IMR-90 (cell line): Measurements from ENCODE around the gene LAMB3. TPM values are rescaled to one million over a fixed set of nuclear protein-coding genes. Genes with fewer than 3 reads are reported as not detected.

Experiments
- ATAC-seq: fragments of 200-7000 bp; cut with Tn5 transposase; 2 replicates; pipeline ENCODE4 v1.9.1; 2020; ENCODE audit warnings: low read depth, mild to moderate bottlenecking, moderate library complexity
- BruUV-seq: library from RNA; stranded (reverse); fragments of 400-500 nt; replicated peaks from 2 replicates; lab custom pipeline; 2021; lab: Mats Ljungman, UMichigan
- CTCF ChIA-PET: fragments of 300-600 bp; formaldehyde crosslinking; extraction: SDS; loops from one replicate; lab custom pipeline; 2021; ENCODE audit warnings: antibody characterized with exemption; lab: Yijun Ruan, JAX
- POLR2A ChIA-PET: fragments of 300-600 bp; sonication (Branson Sonifier 250); formaldehyde crosslinking; loops from one replicate; lab custom pipeline; 2022; ENCODE audit warnings: antibody characterized with exemption; ENCODE audit not compliant: unreplicated experiment; lab: Charles Lee
- DNase-seq: peaks from one replicate; pipeline ENCODE4 v3.0.0; 2013
- H2AFZ ChIP-seq: replicated peaks from 2 replicates; pipeline ENCODE3; 2013; ENCODE audit warnings: low read length, mild to moderate bottlenecking; ENCODE audit not compliant: poor library complexity
- H2AK5ac ChIP-seq: 2 replicates; pipeline ENCODE4 v1.6.1; 2013; ENCODE audit warnings: low read depth, low read length, inconsistent platforms
- H2AK9ac ChIP-seq: replicated peaks from 2 replicates; pipeline ENCODE3; 2013; ENCODE audit warnings: mild to moderate bottlenecking, low read depth, low read length, moderate library complexity; ENCODE audit not compliant: poor library complexity
- H2BK120ac ChIP-seq: 2 replicates; pipeline ENCODE4 v1.6.1; 2013; ENCODE audit warnings: low read depth, low read length, inconsistent platforms
- H2BK15ac ChIP-seq: 3 replicates; pipeline ENCODE4 v1.6.1; 2013; ENCODE audit warnings: low read depth, low read length, inconsistent platforms
- H2BK20ac ChIP-seq: 2 replicates; pipeline ENCODE4 v1.6.1; 2013; ENCODE audit warnings: low read depth, mild to moderate bottlenecking, inconsistent platforms, low read length, moderate library complexity
- H2BK5ac ChIP-seq: 2 replicates; pipeline ENCODE4 v1.6.1; 2013; ENCODE audit warnings: mild to moderate bottlenecking, low read depth, low read length, inconsistent platforms; ENCODE audit not compliant: poor library complexity, severe bottlenecking
- H3K14ac ChIP-seq: replicated peaks from 2 replicates; pipeline ENCODE4 v1.6.1; 2013; ENCODE audit warnings: low read depth, low read length, inconsistent platforms
- H3K18ac ChIP-seq: 2 replicates; pipeline ENCODE4 v1.6.1; 2013; ENCODE audit warnings: low read depth, low read length, control low read depth
- H3K23ac ChIP-seq: 2 replicates; pipeline ENCODE4 v1.6.1; 2013; ENCODE audit warnings: low read depth, low read length, inconsistent platforms
- H3K27ac ChIP-seq: 2 replicates; pipeline ENCODE4 v1.5.1; 2013; ENCODE audit warnings: mild to moderate bottlenecking, control low read depth, low read length; ENCODE audit not compliant: insufficient read depth
- H3K27me3 ChIP-seq: 2 replicates; pipeline ENCODE4 v1.6.1; 2013; ENCODE audit warnings: low read length; ENCODE audit not compliant: control insufficient read depth, insufficient read depth
- H3K36me3 ChIP-seq: 2 replicates; pipeline ENCODE4 v1.6.1; 2013; ENCODE audit warnings: low read length, mixed read lengths; ENCODE audit not compliant: control insufficient read depth, insufficient read depth
- H3K4ac ChIP-seq: 2 replicates; pipeline ENCODE4 v1.6.1; 2013; ENCODE audit warnings: low read depth, low read length, inconsistent platforms
- H3K4me1 ChIP-seq: 2 replicates; pipeline ENCODE4 v1.6.1; 2013; ENCODE audit warnings: low read length, mixed read lengths; ENCODE audit not compliant: control insufficient read depth, insufficient read depth
- H3K4me2 ChIP-seq: 2 replicates; pipeline ENCODE4 v1.6.1; 2013; ENCODE audit warnings: low read depth, mild to moderate bottlenecking, control low read depth, low read length, moderate library complexity
- H3K4me3 ChIP-seq: 2 replicates; pipeline ENCODE4 v1.5.1; 2013; ENCODE audit warnings: low read depth, mild to moderate bottlenecking, control low read depth, low read length, moderate library complexity; ENCODE audit not compliant: insufficient read depth
- H3K56ac ChIP-seq: 2 replicates; pipeline ENCODE4 v1.6.1; 2013; ENCODE audit warnings: low read length, inconsistent platforms; ENCODE audit not compliant: insufficient read depth; ENCODE audit errors: extremely low read depth
- H3K79me1 ChIP-seq, 2 experiments: 2 replicates each; pipeline ENCODE4 v1.6.1; 2013; ENCODE audit warnings: low read length in 2 of 2, inconsistent platforms in 1 of 2, low read depth in 1 of 2
- H3K9ac ChIP-seq: 2 replicates; pipeline ENCODE4 v1.6.1; 2013; ENCODE audit warnings: low read depth, low read length, control low read depth
- H3K9me1 ChIP-seq: 2 replicates; pipeline ENCODE4 v1.6.1; 2013; ENCODE audit warnings: low read length, inconsistent platforms; ENCODE audit not compliant: insufficient read depth
- H3K9me3 ChIP-seq: 2 replicates; pipeline ENCODE4 v1.6.1; 2013; ENCODE audit warnings: low read length; ENCODE audit not compliant: control insufficient read depth, insufficient read depth
- H4K20me1 ChIP-seq: 2 replicates; pipeline ENCODE4 v1.6.1; 2013; ENCODE audit warnings: low read length, inconsistent platforms; ENCODE audit not compliant: insufficient read depth
- H4K5ac ChIP-seq: 2 replicates; pipeline ENCODE4 v1.6.1; 2013; ENCODE audit warnings: mild to moderate bottlenecking, low read depth, low read length, control low read depth
- H4K8ac ChIP-seq, 2 experiments: 2 replicates each; pipeline ENCODE4 v1.6.1; 2013; ENCODE audit warnings: low read depth in 2 of 2, low read length in 2 of 2, control low read depth in 1 of 2, inconsistent platforms in 1 of 2
- H4K91ac ChIP-seq: 2 replicates; pipeline ENCODE4 v1.6.1; 2013; ENCODE audit warnings: low read depth, low read length, inconsistent platforms; ENCODE audit not compliant: insufficient read depth
- BHLHE40 ChIP-seq: fragments of 150-350 bp; IDR thresholded peaks from 2 replicates; pipeline ENCODE4 v1.6.1; 2016; ENCODE audit warnings: mild to moderate bottlenecking, low read depth, low read length
- CEBPB ChIP-seq: IDR thresholded peaks from 2 replicates; pipeline ENCODE4 v1.6.1; 2012; ENCODE audit warnings: low read depth, low read length, improper control_type of control experiment
- CHD1 ChIP-seq: IDR thresholded peaks from 2 replicates; pipeline ENCODE4 v1.6.1; 2012; ENCODE audit warnings: low read depth, low read length, improper control_type of control experiment
- FOS ChIP-seq: fragments of 150-350 bp; IDR thresholded peaks from 2 replicates; pipeline ENCODE4 v1.6.1; 2016; ENCODE audit warnings: low read depth, low read length
- MAFK ChIP-seq: IDR thresholded peaks from 2 replicates; pipeline ENCODE4 v1.6.1; 2012; ENCODE audit warnings: low read depth, low read length, improper control_type of control experiment
- NFE2L2 ChIP-seq: fragments of 150-350 bp; IDR thresholded peaks from 2 replicates; pipeline ENCODE4 v1.6.1; 2016; ENCODE audit warnings: low read depth, mild to moderate bottlenecking, low read length
- RAD21 ChIP-seq: IDR thresholded peaks from 2 replicates; pipeline ENCODE4 v1.6.1; 2012; ENCODE audit warnings: low read length, improper control_type of control experiment
- RCOR1 ChIP-seq: IDR thresholded peaks from 2 replicates; pipeline ENCODE4 v1.6.1; 2012; ENCODE audit warnings: mild to moderate bottlenecking, low read length, improper control_type of control experiment; ENCODE audit not compliant: insufficient replicate concordance
- SMC3 ChIP-seq: fragments of 150-350 bp; IDR thresholded peaks from 2 replicates; pipeline ENCODE4 v1.6.1; 2016; ENCODE audit warnings: low read depth, mild to moderate bottlenecking, antibody characterized with exemption, low read length, moderate library complexity
- WGBS, 2 experiments: methylation state at CpG; one replicate each; pipeline versions ENCODE4 v1.1.5 to v1.1.7; 2013; ENCODE audit warnings: missing lambda C conversion rate in 2 of 2; ENCODE audit not compliant: insufficient read length in 1 of 2; ENCODE audit errors: extremely low coverage in 2 of 2; 5-methylcytosine and 5-hydroxymethylcytosine counted together
- dilution Hi-C: fragments of 300-500 bp; cut with HindIII; formaldehyde crosslinking; loops from one replicate; pipeline ENCODE4 v1.14.3; 2018; ENCODE audit warnings: low sequenced_read_pairs; ENCODE audit not compliant: unreplicated experiment
- in situ Hi-C: fragments of 300-500 bp; cut with MboI; formaldehyde crosslinking; loops from 3 replicates; pipeline ENCODE4 v1.14.3; 2019; ENCODE audit warnings: low sequenced_read_pairs, inconsistent platforms, mixed read lengths
- intact Hi-C: fragments of 100-400 bp; cut with micrococcal nuclease; formaldehyde crosslinking; loops from 2 replicates; pipeline ENCODE4 v1.10.0; 2022
- polyA plus RNA-seq, 3 experiments: library from polyadenylated mRNA; depleted of rRNA; stranded (reverse); fragments of >200 nt; gene quantifications; 2 replicates each; pipeline ENCODE4 v1.2.3, GENCODE V29; 2012; ENCODE audit warnings: low replicate concordance in 1 of 3
- total RNA-seq: library from RNA; depleted of rRNA; stranded (reverse); fragments of >200 nt; gene quantifications from 2 replicates; pipeline ENCODE4 v1.2.3, GENCODE V29; 2012
- TF ChIP-seq, protein P1 (sequence below): fragments of 150-350 bp; IDR thresholded peaks from 2 replicates; pipeline ENCODE4 v1.6.1; 2017; ENCODE audit warnings: mild to moderate bottlenecking, antibody characterized with exemption, low read length, low read depth
- TF ChIP-seq, protein P2 (sequence below): conservative IDR thresholded peaks from 2 replicates; pipeline ENCODE4 v1.5.1; 2012; ENCODE audit warnings: mild to moderate bottlenecking, low read depth, low read length, improper control_type of control experiment

LAMB3 gene
- total and polyA plus RNA-seq, 2 of the 4 experiments (the other 2 are of a cell fraction) = 0.72 to 2.1 TPM

DNA sequence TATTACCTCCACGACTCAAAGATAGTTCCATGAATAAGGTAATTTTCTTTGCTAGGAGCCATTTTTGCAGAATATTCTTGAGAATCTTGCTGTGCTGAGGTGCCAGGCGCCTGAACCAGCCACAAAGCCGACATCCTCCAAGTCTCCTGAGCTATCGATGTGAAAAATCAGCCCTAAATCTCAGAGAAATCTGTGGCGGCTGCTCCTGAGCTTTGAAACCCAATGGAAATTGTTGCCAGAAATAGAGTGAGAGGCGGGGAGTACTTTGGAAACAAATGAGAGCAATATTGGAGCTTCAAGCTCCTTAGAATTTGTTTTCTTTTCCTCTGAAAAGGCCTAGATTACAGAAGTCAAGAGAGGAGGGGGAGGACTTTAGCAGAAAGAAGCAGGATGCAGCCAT lies 62.4 kb downstream of the LAMB3 start:
- ChIA-PET CTCF (interaction anchor here (0.7 to 1.0 kb wide), 2 partner anchors 10 to 26 kb away, joined by 3 read pairs; no protein-coding TSS in a partner anchor), POLR2A (no interaction called here)
- peaks cover 3% of the 10 kb centered on the region; the same call in 1 of the 2 replicates for H3K4me1 ChIP-seq
- no peak overlapping the region for H2AK9ac ChIP-seq
- H3K9me1 ChIP-seq = no peaks in the 10 kb centered on the region; the same call in 1 of the 2 replicates
- H3K23ac ChIP-seq = no peak overlapping the region
- H4K20me1 ChIP-seq = no peaks in the 10 kb centered on the region
- H3K27me3 ChIP-seq = 0 out of 2 replicates have a peak, but pooled peaks cover 2% of the 10 kb centered on the region
- no TSS peak for BruUV-seq
- no peak overlapping the region for H2BK15ac ChIP-seq
- no peaks in the 10 kb centered on the region for H3K79me1 ChIP-seq
- no peaks in the 10 kb centered on the region for H3K36me3 ChIP-seq
- H2BK120ac ChIP-seq = no peak overlapping the region; the same call in 1 of the 2 replicates
- H4K91ac ChIP-seq = no peak overlapping the region
- DNase-seq (no peak), ATAC-seq (no peak)
- no peak for TF ChIP-seq SMC3
- TF ChIP-seq MAFK = no peak
- TF ChIP-seq, protein P1, sequence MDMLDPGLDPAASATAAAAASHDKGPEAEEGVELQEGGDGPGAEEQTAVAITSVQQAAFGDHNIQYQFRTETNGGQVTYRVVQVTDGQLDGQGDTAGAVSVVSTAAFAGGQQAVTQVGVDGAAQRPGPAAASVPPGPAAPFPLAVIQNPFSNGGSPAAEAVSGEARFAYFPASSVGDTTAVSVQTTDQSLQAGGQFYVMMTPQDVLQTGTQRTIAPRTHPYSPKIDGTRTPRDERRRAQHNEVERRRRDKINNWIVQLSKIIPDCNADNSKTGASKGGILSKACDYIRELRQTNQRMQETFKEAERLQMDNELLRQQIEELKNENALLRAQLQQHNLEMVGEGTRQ = no peak
- no peak for TF ChIP-seq CEBPB
- no peak for TF ChIP-seq RAD21
- TF ChIP-seq BHLHE40 = no peak
- TF ChIP-seq, protein P2, sequence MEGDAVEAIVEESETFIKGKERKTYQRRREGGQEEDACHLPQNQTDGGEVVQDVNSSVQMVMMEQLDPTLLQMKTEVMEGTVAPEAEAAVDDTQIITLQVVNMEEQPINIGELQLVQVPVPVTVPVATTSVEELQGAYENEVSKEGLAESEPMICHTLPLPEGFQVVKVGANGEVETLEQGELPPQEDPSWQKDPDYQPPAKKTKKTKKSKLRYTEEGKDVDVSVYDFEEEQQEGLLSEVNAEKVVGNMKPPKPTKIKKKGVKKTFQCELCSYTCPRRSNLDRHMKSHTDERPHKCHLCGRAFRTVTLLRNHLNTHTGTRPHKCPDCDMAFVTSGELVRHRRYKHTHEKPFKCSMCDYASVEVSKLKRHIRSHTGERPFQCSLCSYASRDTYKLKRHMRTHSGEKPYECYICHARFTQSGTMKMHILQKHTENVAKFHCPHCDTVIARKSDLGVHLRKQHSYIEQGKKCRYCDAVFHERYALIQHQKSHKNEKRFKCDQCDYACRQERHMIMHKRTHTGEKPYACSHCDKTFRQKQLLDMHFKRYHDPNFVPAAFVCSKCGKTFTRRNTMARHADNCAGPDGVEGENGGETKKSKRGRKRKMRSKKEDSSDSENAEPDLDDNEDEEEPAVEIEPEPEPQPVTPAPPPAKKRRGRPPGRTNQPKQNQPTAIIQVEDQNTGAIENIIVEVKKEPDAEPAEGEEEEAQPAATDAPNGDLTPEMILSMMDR = no peak
- TF ChIP-seq CHD1 = no peak
- TF ChIP-seq NFE2L2 = no peak
- no peak for TF ChIP-seq RCOR1
- TF ChIP-seq FOS = no peak
- H3K56ac ChIP-seq = no peak overlapping the region
- 100% methylated on average over 1 of the region's 6 CpGs; no CpG with 5 or more reads in 1 of the 2 experiments for WGBS, 2 experiments
- no peak overlapping the region for H3K27ac ChIP-seq
- no peak overlapping the region for H3K4me2 ChIP-seq
- H3K9me3 ChIP-seq = no peaks in the 10 kb centered on the region
- dilution Hi-C loops = no loop called here
- in situ Hi-C loops = no loop called here
- no peak overlapping the region for H3K18ac ChIP-seq
- no peak overlapping the region for H2AFZ ChIP-seq
- H2AK5ac ChIP-seq = no peak overlapping the region
- H3K4me3 ChIP-seq = no peak overlapping the region
- no peak overlapping the region for H2BK5ac ChIP-seq
- H3K14ac ChIP-seq = no peak overlapping the region
- intact Hi-C loops = no loop called here
- no peak overlapping the region for H4K5ac ChIP-seq
- H3K9ac ChIP-seq = no peak overlapping the region
- no peak overlapping the region for H4K8ac ChIP-seq
- H3K4ac ChIP-seq = no peak overlapping the region
- H2BK20ac ChIP-seq = no peak overlapping the region
